NCI-H748 treated with DMSO at 0.1 percent for 48 hours (cell line): ENCODE data around the gene SIRT7.

ENCODE experiments used
- DNase-seq: peaks from one replicate; lab custom pipeline; 2025; lab: John Stamatoyannopoulos, UW

Gene SIRT7

GRCh38 chr17:81904600-81905423 lies 13.2 kb downstream of the SIRT7 start:
- no peak for DNase-seq

- no peak for DNase-seq
These were observed 13.9 kb downstream of the SIRT7 start for GRCh38 chr17:81903896-81904599.

GRCh38 chr17:81903415-81903831 lies 14.6 kb downstream of the SIRT7 start:
- DNase-seq: no peak

- DNase-seq: no peak
These were observed 15.1 kb downstream of the SIRT7 start for GRCh38 chr17:81902653-81903414.

- no peak for DNase-seq
These were observed 15.8 kb downstream of the SIRT7 start, which contains the start of gene NPB for GRCh38 chr17:81902023-81902652. TSS of gene NPB (plus strand) at chr17:81902238. CDS start at chr17:81902278, 40 bp downstream.

- no peak for DNase-seq
These were observed 16.6 kb downstream of the SIRT7 start for GRCh38 chr17:81901167-81902022.

- no peak for DNase-seq
These were observed 17.7 kb downstream of the SIRT7 start for GRCh38 chr17:81900181-81900820.

- DNase-seq: no peak
These were observed 18.3 kb downstream of the SIRT7 start for GRCh38 chr17:81899514-81900166.

GRCh38 chr17:81898885-81899284 lies 19.1 kb downstream of the SIRT7 start:
- DNase-seq: no peak

GRCh38 chr17:81898029-81898866 lies 19.7 kb downstream of the SIRT7 start:
- no peak for DNase-seq

- no peak for DNase-seq
These were observed 22.6 kb downstream of the SIRT7 start for GRCh38 chr17:81895400-81895799.

- DNase-seq: no peak
These were observed 26.7 kb downstream of the SIRT7 start for GRCh38 chr17:81891303-81891552.

GRCh38 chr17:81890447-81891302 lies 27.3 kb downstream of the SIRT7 start:
- no peak for DNase-seq

- DNase-seq: no peak
These were observed 28.4 kb downstream of the SIRT7 start for GRCh38 chr17:81889602-81890001.

- DNase-seq: no peak
These were observed 28.9 kb downstream of the SIRT7 start for GRCh38 chr17:81888988-81889595.

GRCh38 chr17:81888105-81888987 lies 29.6 kb downstream of the SIRT7 start:
- DNase-seq: no peak
